ENCODE measurements around the gene NFIA.

NFIA gene

DNA sequence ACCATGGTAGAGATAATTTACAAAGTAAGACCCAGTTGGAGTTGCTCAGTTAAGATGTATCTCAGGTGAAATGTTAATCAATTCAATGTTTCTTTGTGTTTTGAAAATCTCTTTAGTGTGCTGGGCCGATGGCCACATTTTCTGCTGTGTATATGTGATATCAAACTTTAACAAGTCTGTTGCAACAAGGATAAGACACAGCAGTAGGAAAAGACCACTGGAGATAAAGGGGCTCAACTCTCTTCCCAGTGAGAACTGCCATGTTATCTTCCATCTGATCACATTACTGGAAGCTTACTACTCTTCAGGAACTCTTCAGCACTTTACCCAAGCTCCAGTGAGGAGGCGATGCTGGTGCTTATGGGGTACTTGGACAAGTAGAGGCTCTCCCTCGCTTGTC lies 227.7 kb downstream of the NFIA start:
- H3K4me3 ChIP-seq (ENCODE audit: low read depth, low read length), result no peak overlapping the region

DNA sequence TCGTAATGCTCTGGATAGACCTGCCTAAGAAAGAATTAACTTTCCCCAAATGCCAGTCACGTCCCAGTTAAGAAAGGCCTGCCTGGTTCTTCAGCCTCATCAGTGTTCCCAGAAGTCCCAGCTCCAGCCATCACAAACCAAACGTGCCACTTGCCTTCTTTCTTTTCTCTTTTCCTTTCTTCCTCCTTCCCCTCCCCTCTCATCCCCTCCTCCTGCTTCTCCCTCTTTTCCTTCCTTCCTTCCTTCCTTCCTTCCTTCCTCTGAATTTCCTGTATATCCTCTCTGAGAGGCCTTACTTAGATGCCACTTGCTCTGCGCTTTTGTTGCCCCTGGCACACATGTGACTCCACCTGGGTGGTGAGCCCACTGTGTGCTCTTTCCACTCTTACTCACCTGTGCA lies 228.2 kb downstream of the NFIA start:
- Histone ChIP-seq H2BK12ac (ENCODE audit: low read length) (no peak overlapping the region), H3K4me3 (ENCODE audit: low read depth, low read length) (no peak overlapping the region), H3K23ac (ENCODE audit: low read length) (no peak overlapping the region), H3K79me1 (ENCODE audit: low read length) (no peaks in the 10 kb centered on the region), H3K9ac (ENCODE audit: low read length) (no peak overlapping the region), H2BK5ac (ENCODE audit: low read depth, low read length, poor library complexity) (no peak overlapping the region), H3K4me2 (ENCODE audit: low read length) (no peak overlapping the region), H3K9me3 (ENCODE audit: insufficient read depth, low read depth, low read length) (peaks cover 3% of the 10 kb centered on the region), H3K14ac (ENCODE audit: low read length) (no peak overlapping the region), H3K79me2 (ENCODE audit: control insufficient read depth, insufficient read depth, low read length, poor library complexity) (no peaks in the 10 kb centered on the region), H4K91ac (ENCODE audit: low read depth, low read length) (no peak overlapping the region), H2AK5ac (ENCODE audit: low read length) (no peak overlapping the region), H3K18ac (ENCODE audit: low read length) (no peak overlapping the region), H2AFZ (ENCODE audit: insufficient read depth, low read length, poor library complexity) (no peak overlapping the region), H4K12ac (ENCODE audit: low read depth, low read length) (no peak overlapping the region), H3K27me3 (ENCODE audit: insufficient read depth, low read length) (no peaks in the 10 kb centered on the region), H3K27ac (ENCODE audit: low read depth, low read length) (no peak overlapping the region), H2BK120ac (ENCODE audit: insufficient read depth, low read length, poor library complexity) (no peak overlapping the region), H4K8ac (ENCODE audit: low read depth, low read length) (no peak overlapping the region), H3K4me1 (ENCODE audit: control insufficient read depth in 1 of 2, insufficient read depth in 2 of 2, low read length in 2 of 2) (no peaks in the 10 kb centered on the region), H3K36me3 (ENCODE audit: control insufficient read depth in 1 of 2, insufficient read depth in 2 of 2, low read length in 2 of 2) (no peaks in the 10 kb centered on the region), H3K4ac (ENCODE audit: low read depth, low read length) (no peak overlapping the region)
- no peak for DNase-seq
- WGBS (ENCODE audit: extremely low coverage, insufficient coverage, insufficient read length), result no CpG with 5 or more reads among the region's 4 CpGs

More for the DNA sequence above, 227.7 kb downstream of the NFIA start:
- Histone ChIP-seq H3K18ac (ENCODE audit: low read length) (no peak overlapping the region), H2AFZ (ENCODE audit: insufficient read depth, low read length, poor library complexity) (no peak overlapping the region), H3K4me1 (ENCODE audit: control insufficient read depth in 1 of 2, insufficient read depth in 2 of 2, low read length in 2 of 2) (no peaks in the 10 kb centered on the region), H3K4me2 (ENCODE audit: low read length) (no peak overlapping the region), H4K91ac (ENCODE audit: low read depth, low read length) (no peak overlapping the region), H4K12ac (ENCODE audit: low read depth, low read length) (no peak overlapping the region), H4K8ac (ENCODE audit: low read depth, low read length) (no peak overlapping the region), H3K9ac (ENCODE audit: low read length) (no peak overlapping the region), H2BK5ac (ENCODE audit: low read depth, low read length, poor library complexity) (no peak overlapping the region), H3K14ac (ENCODE audit: low read length) (no peak overlapping the region), H3K9me3 (ENCODE audit: insufficient read depth, low read depth, low read length) (peaks cover 3% of the 10 kb centered on the region), H3K4ac (ENCODE audit: low read depth, low read length) (no peak overlapping the region), H2AK5ac (ENCODE audit: low read length) (no peak overlapping the region), H3K27ac (ENCODE audit: low read depth, low read length) (no peak overlapping the region), H3K23ac (ENCODE audit: low read length) (no peak overlapping the region), H3K79me2 (ENCODE audit: control insufficient read depth, insufficient read depth, low read length, poor library complexity) (no peaks in the 10 kb centered on the region), H3K79me1 (ENCODE audit: low read length) (no peaks in the 10 kb centered on the region), H3K27me3 (ENCODE audit: insufficient read depth, low read length) (no peaks in the 10 kb centered on the region), H2BK120ac (ENCODE audit: insufficient read depth, low read length, poor library complexity) (no peak overlapping the region), H3K36me3 (ENCODE audit: control insufficient read depth in 1 of 2, insufficient read depth in 2 of 2, low read length in 2 of 2) (no peaks in the 10 kb centered on the region), H2BK12ac (ENCODE audit: low read length) (no peak overlapping the region)
- WGBS (ENCODE audit: extremely low coverage, insufficient coverage, insufficient read length), result no CpG with 5 or more reads among the region's 3 CpGs
- no peak for DNase-seq

DNA sequence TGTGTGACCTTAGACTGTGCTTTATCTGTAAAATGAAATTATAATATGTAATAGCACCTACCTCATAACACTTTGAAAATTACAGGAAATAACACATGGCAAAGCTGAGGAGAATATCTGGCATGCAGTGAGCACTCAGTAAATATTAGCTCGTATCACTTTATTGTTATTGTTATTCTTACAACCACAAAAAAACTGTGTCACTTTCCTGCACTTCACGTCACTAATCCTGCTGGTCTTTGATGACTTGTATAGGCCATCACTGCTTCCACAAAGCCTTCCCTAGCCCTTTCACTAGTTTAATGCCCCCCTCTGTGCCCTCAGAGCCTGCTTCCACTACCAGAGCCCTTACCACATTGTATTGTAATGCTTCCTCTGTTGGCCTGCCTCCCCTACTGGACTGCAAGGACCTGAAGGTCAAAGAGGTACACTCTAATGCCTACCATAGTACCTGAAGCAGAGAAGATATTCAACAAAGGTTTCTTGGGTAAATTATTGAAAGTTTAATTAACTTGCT lies 231.6 kb downstream of the NFIA start:
- no peak overlapping the region for H3K18ac ChIP-seq (ENCODE audit: low read length)
- no peaks in the 10 kb centered on the region for H3K79me2 ChIP-seq (ENCODE audit: control insufficient read depth, insufficient read depth, low read length, poor library complexity)
- H3K9ac ChIP-seq (ENCODE audit: low read length), result no peak overlapping the region
- H4K12ac ChIP-seq (ENCODE audit: low read depth, low read length), result no peak overlapping the region
- no peak overlapping the region for H2AFZ ChIP-seq (ENCODE audit: insufficient read depth, low read length, poor library complexity)
- no peak overlapping the region for H3K4me3 ChIP-seq (ENCODE audit: low read depth, low read length)
- H4K8ac ChIP-seq (ENCODE audit: low read depth, low read length), result no peak overlapping the region
- H3K79me1 ChIP-seq (ENCODE audit: low read length), result no peaks in the 10 kb centered on the region
- H3K27me3 ChIP-seq (ENCODE audit: insufficient read depth, low read length), result no peaks in the 10 kb centered on the region
- peaks cover 0 to 2% of the 10 kb centered on the region in 2 experiments for H3K4me1 ChIP-seq (ENCODE audit: control insufficient read depth in 1 of 2, insufficient read depth in 2 of 2, low read length in 2 of 2)
- WGBS (ENCODE audit: extremely low coverage, insufficient coverage, insufficient read length), result no CpG with 5 or more reads among the region's 2 CpGs
- no peak overlapping the region for H4K91ac ChIP-seq (ENCODE audit: low read depth, low read length)
- H2BK5ac ChIP-seq (ENCODE audit: low read depth, low read length, poor library complexity), result no peak overlapping the region
- DNase-seq, result no peak
- H2BK120ac ChIP-seq (ENCODE audit: insufficient read depth, low read length, poor library complexity), result no peak overlapping the region
- no peak overlapping the region for H2BK12ac ChIP-seq (ENCODE audit: low read length)
- H3K14ac ChIP-seq (ENCODE audit: low read length), result no peak overlapping the region
- H3K23ac ChIP-seq (ENCODE audit: low read length), result no peak overlapping the region
- H3K27ac ChIP-seq (ENCODE audit: low read depth, low read length), result no peak overlapping the region
- peaks cover 3% of the 10 kb centered on the region for H3K9me3 ChIP-seq (ENCODE audit: insufficient read depth, low read depth, low read length)
- H2AK5ac ChIP-seq (ENCODE audit: low read length), result no peak overlapping the region
- H3K36me3 ChIP-seq (ENCODE audit: control insufficient read depth in 1 of 2, insufficient read depth in 2 of 2, low read length in 2 of 2), result no peaks in the 10 kb centered on the region
- no peak overlapping the region for H3K4ac ChIP-seq (ENCODE audit: low read depth, low read length)
- no peak overlapping the region for H3K4me2 ChIP-seq (ENCODE audit: low read length)

DNA sequence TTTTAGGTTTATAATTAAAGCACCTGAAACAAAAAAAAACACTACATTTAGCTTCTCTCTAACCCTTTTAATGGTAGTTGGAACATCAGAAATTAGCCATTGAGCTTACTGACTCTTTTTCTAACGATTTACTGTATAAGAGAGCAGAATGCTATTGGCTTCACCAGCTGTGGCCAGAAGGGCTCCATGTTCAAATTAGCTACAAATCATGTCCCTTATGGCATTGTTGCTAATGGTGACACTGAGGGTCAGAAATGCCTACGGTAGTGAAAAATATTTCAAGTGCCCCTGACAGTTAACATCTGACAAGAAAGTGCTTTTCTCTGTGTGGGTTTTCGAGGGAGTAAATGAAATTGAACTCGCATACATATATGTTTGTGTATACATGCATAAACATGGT lies 232.7 kb downstream of the NFIA start:
- no peak overlapping the region for H3K4ac ChIP-seq (ENCODE audit: low read depth, low read length)
- no peak overlapping the region for H3K18ac ChIP-seq (ENCODE audit: low read length)
- H2BK120ac ChIP-seq (ENCODE audit: insufficient read depth, low read length, poor library complexity), result no peak overlapping the region
- H3K9me3 ChIP-seq (ENCODE audit: insufficient read depth, low read depth, low read length), result peaks cover 3% of the 10 kb centered on the region
- H2AK5ac ChIP-seq (ENCODE audit: low read length), result no peak overlapping the region
- no peak overlapping the region for H3K4me3 ChIP-seq (ENCODE audit: low read depth, low read length)
- no peaks in the 10 kb centered on the region for H3K27me3 ChIP-seq (ENCODE audit: insufficient read depth, low read length)
- H3K9ac ChIP-seq (ENCODE audit: low read length), result no peak overlapping the region
- no peak overlapping the region for H3K27ac ChIP-seq (ENCODE audit: low read depth, low read length)
- H3K36me3 ChIP-seq (ENCODE audit: control insufficient read depth in 1 of 2, insufficient read depth in 2 of 2, low read length in 2 of 2), result no peaks in the 10 kb centered on the region
- H3K79me1 ChIP-seq (ENCODE audit: low read length), result no peaks in the 10 kb centered on the region
- no peak overlapping the region for H3K4me2 ChIP-seq (ENCODE audit: low read length)
- no peaks in the 10 kb centered on the region for H3K79me2 ChIP-seq (ENCODE audit: control insufficient read depth, insufficient read depth, low read length, poor library complexity)
- H4K8ac ChIP-seq (ENCODE audit: low read depth, low read length), result no peak overlapping the region
- H3K23ac ChIP-seq (ENCODE audit: low read length), result no peak overlapping the region
- peaks cover 0 to 2% of the 10 kb centered on the region in 2 experiments for H3K4me1 ChIP-seq (ENCODE audit: control insufficient read depth in 1 of 2, insufficient read depth in 2 of 2, low read length in 2 of 2)
- DNase-seq, result no peak
- H4K91ac ChIP-seq (ENCODE audit: low read depth, low read length), result no peak overlapping the region
- no peak overlapping the region for H2BK5ac ChIP-seq (ENCODE audit: low read depth, low read length, poor library complexity)
- H3K14ac ChIP-seq (ENCODE audit: low read length), result no peak overlapping the region
- H2BK12ac ChIP-seq (ENCODE audit: low read length), result no peak overlapping the region
- H2AFZ ChIP-seq (ENCODE audit: insufficient read depth, low read length, poor library complexity), result no peak overlapping the region
- WGBS (ENCODE audit: extremely low coverage, insufficient coverage, insufficient read length), result no CpG with 5 or more reads among the region's 4 CpGs
- H4K12ac ChIP-seq (ENCODE audit: low read depth, low read length), result no peak overlapping the region

Data from trophoblast cell (in vitro differentiated cells and primary cell).